Superior temporal gyrus (tissue), 1 donor: ENCODE measurements around the gene RNF25.

Experiments used
- DNase-seq: peaks from one replicate; pipeline ENCODE4 v3.0.0-alpha.2; 2016; ENCODE audit errors: extremely low spot score

RNF25 gene

DNA sequence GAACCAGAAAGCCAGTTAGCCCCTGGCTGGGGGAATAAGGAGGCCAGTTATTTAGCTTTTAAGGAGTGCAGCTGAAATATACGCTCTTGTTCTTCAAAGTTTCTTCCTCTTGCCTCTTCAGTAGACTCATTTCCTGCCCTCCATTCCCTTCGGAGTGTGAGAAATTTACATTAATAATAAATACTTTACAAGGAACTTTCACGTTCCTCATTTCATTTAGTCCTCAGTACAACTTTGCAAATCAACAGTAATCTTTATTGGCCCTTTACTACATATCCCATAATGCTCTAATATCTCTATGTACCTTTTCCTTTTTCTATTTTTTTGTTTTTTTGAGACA, 48.5 kb downstream of the RNF25 start:
- DNase-seq = no peak

DNA sequence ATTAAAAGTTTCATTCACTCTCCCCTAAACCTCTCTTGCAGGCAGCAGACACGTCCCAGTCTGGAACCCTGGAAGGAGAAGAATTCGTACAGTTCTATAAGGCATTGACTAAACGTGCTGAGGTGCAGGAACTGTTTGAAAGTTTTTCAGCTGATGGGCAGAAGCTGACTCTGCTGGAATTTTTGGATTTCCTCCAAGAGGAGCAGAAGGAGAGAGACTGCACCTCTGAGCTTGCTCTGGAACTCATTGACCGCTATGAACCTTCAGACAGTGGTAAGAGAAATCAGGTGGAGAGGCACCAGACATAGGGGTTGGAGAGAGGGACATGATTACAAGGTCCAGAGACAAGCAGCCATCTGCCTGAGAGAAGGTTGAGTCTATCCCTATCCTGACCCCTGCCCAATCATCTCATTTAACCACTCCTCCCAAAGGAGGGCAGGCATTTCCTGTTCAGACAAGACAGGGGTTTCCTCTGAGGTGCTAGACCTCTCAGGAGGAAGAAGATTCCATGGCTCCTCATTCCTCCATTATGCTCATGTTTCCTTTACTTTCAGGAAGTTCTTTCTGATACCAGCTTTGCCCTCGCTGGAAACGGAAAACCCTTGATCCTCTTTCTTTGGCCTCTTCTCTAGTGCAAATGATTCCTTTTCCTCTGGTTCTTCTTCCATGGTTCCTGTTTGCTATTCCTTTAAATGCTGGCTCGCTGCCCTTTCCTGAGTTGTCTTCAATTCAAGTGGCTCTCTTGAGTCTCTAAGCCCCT, 49.0 kb downstream of the RNF25 start:
- DNase-seq = no peak

DNA sequence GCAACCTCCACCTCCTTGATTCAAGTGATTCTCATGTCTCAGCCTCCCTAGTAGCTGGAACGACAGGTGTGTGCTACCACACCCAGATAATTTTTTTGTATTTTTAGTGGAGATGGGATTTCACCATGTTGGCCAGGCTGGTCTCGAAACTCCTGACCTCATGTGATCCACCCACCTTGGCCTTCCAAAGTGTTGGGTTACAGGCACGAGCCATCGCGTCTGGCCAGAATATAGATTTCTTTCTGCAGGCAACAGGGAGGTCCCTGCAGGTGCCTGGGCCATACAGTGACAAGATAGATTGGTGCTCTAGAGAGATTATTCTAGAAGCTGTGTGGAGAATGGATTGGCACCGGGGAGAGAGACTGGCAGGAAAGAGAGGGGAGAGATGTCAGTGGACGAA, 50.8 kb downstream of the RNF25 start:
- DNase-seq = no peak

DNA sequence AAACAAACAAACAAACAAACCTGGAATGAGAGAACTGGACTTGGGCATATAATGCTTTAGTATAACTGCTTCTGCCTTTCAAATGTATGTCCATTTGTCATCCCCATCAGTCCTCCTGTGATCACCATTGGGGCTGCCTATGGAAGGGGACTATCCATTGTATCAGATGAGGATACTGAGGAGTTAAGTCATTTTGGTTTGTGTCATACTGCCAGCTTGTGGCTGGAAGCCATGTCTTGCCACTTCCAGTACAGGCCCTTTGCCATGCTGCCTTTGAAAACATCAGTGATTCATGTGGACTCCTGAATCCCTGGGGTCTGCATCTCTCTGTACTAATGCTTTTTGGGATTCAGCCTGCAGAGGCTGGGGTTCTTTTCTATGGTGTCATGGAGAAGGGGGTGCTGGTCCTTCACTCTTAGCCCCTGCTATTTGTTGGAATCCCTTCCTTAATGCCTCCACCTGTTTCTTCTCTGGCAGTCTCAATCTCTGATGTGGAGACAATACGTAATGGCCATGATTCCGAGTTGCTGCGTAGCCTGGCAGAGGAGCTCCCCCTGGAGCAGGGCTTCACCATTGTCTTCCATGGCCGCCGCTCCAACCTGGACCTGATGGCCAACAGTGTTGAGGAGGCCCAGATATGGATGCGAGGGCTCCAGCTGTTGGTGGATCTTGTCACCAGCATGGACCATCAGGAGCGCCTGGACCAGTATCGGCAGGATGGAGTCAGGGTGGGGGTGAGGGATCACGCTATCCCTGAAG, 53.5 kb downstream of the RNF25 start:
- no peak for DNase-seq

DNA sequence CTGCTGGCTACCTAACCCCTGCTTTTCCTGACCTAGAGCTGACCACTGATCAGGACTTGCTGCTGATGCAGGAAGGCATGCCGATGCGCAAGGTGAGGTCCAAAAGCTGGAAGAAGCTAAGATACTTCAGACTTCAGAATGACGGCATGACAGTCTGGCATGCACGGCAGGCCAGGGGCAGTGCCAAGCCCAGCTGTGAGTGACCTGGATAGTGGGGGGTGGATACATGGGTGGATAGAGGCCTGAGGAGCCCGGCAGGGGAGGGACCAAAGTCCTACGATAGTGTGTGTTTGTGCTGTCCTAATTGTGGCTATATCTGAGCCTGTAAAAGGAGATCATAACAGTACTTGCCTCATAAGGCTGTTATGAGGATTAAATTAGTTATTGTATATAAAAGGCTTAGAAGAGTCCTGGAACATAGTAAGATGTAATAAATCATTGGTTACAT, 55.9 kb downstream of the RNF25 start:
- DNase-seq = no peak
